Fibroblast of the aortic adventitia (primary cell): ENCODE measurements around the gene FARS2. TPM values are rescaled to one million over a fixed set of nuclear protein-coding genes. Genes with fewer than 3 reads are reported as not detected.

ENCODE experiments used
- DNase-seq: peaks from one replicate; pipeline ENCODE4 v3.0.0-alpha.2; 2010; ENCODE audit warnings: low read depth
- H3K4me3 ChIP-seq: 2 replicates; pipeline ENCODE4 v1.5.1; 2011; ENCODE audit warnings: low read depth, mild to moderate bottlenecking, control low read depth, low read length, moderate library complexity
- total RNA-seq: library from RNA; depleted of rRNA; stranded (reverse); fragments of >200 nt; gene quantifications from 2 replicates; pipeline ENCODE4 v1.2.3, GENCODE V29; 2012; ENCODE audit warnings: low replicate concordance
- TF ChIP-seq, protein P1 (sequence below): IDR thresholded peaks from 2 replicates; pipeline ENCODE4 v1.5.1; 2011; ENCODE audit warnings: mild to moderate bottlenecking, low read length, control low read depth, inconsistent platforms; ENCODE audit not compliant: insufficient read depth

FARS2 gene
- total RNA-seq, 1 donor, result 25.5 TPM

DNA sequence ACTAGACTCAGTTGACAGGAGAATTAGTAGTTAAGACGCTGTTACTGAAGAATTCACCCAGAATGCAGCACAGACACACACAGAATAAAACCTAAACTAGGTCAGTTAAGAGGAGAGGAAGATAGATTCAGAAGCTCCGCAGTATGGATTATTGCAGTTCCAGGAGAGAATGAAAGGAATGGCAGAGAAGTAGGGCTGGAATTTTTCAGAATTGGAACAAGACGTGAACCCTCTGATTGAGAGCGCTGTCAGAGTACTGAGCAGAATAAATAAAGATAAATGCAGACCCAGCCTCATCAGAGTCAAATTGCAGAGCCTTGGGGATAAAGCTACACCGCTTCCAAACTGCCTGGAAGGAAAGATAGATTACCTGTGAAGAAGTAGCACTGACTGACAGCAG is 344.6 kb downstream of the FARS2 start:
- DNase-seq, result no peak
- TF ChIP-seq, protein P1, sequence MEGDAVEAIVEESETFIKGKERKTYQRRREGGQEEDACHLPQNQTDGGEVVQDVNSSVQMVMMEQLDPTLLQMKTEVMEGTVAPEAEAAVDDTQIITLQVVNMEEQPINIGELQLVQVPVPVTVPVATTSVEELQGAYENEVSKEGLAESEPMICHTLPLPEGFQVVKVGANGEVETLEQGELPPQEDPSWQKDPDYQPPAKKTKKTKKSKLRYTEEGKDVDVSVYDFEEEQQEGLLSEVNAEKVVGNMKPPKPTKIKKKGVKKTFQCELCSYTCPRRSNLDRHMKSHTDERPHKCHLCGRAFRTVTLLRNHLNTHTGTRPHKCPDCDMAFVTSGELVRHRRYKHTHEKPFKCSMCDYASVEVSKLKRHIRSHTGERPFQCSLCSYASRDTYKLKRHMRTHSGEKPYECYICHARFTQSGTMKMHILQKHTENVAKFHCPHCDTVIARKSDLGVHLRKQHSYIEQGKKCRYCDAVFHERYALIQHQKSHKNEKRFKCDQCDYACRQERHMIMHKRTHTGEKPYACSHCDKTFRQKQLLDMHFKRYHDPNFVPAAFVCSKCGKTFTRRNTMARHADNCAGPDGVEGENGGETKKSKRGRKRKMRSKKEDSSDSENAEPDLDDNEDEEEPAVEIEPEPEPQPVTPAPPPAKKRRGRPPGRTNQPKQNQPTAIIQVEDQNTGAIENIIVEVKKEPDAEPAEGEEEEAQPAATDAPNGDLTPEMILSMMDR, result no peak
- no peak overlapping the region for H3K4me3 ChIP-seq

DNA sequence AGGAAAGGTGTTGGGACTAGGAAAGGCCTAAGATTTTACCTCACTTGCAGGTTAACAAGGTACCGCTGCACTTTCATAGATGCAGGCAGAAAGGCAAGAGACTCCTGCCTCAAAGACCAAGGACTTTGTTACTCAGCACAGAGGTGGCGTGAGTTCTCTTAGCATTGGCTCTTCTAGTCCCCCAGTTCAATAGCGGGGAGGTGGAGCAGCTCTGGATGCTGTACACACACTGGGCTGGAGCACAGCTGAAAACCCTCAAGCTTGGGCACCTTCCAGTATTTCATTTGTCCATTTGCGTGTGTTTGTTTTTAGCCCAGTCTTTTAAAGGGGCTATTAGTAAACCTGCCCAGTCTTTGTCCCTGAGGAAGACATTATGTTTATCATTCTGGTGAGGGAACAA is 345.2 kb downstream of the FARS2 start:
- peak; percentile 5 for DNase-seq
- TF ChIP-seq, protein P1, result no peak
- no peak overlapping the region for H3K4me3 ChIP-seq

DNA sequence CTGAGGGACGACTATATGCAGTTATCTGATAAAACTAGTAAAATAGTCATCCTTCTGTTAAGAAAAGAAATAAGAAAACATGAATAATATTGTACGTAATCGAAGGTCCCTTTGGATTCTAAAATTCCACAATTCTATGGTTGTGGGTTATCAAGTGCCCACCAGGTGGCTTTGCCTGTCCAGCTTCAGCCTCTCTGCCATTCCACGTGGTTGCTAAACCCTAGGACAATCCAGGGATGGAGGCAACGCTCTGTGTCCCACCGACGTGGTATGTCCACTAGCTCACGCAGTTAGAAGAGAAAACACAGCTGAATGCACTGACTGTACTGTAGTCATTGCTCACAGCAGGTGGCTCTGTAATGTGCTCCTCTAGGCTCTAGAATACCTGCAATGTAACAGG is 349.3 kb downstream of the FARS2 start:
- no peak for DNase-seq
- no peak overlapping the region for H3K4me3 ChIP-seq
- TF ChIP-seq, protein P1, result no peak

DNA sequence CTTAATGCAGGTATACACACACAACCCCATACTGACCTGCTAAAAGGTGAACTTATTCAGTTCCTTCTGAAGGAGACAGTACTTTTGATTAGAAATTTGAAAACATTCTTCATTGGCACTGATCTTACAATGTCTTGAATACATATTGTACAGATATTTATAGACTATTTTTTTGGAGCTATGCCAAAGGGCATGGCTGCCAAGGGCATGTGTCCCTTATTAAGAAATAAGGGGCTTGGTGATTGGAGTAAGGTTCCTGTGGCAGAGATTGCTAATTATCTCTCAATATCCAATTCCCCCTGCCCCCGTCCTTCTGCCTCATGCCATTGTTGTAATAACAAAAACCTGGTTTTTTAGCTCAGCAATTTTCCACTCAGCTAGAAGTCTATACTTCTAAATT is 355.9 kb downstream of the FARS2 start:
- no peak for DNase-seq
- H3K4me3 ChIP-seq, result no peak overlapping the region
- TF ChIP-seq, protein P1, result no peak

DNA sequence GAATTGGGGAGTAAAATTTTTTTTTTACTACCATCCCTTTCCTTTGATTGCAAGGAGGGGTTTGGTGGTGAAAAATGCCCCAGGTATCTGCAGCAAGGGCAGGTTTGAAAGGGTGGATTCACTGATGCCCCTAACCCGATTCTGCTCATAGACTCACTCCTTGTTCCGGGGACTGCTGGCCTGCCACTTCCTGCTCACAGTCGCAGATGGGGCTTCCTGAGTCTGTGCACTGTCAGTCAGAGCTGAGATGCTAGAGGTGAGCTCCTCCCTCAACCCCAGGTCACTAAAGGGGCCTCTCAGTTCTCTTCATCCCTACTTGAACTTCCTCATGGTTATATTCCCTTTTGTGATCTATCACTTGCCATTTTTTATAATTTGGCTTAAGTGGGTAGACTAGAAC is 357.9 kb downstream of the FARS2 start:
- TF ChIP-seq, protein P1, result no peak
- DNase-seq, result no peak
- no peak overlapping the region for H3K4me3 ChIP-seq

DNA sequence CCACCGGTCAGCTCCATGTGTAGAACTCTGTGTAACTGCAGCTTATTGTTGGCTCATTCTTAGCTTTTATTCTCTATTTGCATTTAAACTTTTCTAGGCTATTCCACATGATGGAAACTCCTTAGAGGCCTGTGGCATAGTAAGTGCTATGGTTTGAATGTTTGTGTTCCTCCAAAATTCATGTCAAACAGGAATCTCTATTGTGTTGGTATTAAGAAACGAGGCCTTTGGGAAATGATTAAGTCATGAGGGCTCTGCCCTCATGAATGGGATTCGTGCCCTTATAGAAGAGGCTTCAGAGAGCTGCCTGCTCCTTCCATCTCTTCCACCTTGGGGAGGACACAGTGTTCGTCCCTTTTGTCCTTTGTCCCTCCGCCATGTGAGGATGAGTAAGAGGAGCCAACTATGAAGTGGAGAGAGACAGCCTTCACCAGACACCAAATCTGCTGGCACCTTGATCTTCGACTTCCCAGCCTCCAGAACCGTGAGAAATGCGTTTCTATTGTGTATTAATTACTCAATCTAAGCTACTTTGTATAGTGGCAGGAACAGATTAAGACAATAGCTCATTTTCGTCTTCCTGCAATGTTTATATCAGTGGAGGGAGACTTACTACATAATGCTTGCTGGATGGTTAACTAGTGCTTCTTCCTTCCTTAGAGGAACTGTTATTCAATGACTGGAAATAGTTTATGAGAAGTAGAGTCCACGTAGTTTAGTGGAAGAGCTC is 361.1 kb downstream of the FARS2 start:
- TF ChIP-seq, protein P1, result no peak
- DNase-seq, result no peak
- no peak overlapping the region for H3K4me3 ChIP-seq

DNA sequence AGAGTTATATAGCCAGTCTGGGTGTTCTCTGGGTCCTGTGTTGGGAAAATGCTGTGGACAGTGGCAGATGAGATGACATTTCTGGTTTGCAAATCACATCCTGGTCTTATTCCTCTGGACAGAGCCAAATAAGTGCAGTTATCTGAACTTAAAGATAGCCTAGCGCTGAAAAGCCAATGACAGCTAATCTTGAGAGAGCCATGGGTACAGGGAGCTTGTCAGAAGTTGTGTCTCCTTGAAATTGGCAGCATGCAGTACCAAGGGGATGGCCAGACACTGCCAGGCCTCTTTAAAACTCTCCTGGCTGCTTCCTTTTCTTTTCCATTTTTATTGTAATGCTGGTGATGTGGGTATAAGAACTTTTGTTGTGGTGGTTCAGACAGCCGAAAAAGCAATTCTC is 362.5 kb downstream of the FARS2 start:
- no peak overlapping the region for H3K4me3 ChIP-seq
- TF ChIP-seq, protein P1, result no peak
- DNase-seq, result no peak
